A549 (cell line): Measurements from ENCODE around the gene TMEM87B. TPM values are rescaled to one million over a fixed set of nuclear protein-coding genes. Genes with fewer than 3 reads are reported as not detected.

Experiments
- ATAC-seq, 2 experiments: fragments of 200-7000 bp in 1 of 2; fragments of >200 bp in 1 of 2; cut with Nextera tagmentation in 1 of 2; cut with Tn5 transposase in 1 of 2; 3 replicates each; pipeline versions ENCODE4 v1.8.0 to v1.9.1; 2018 to 2020; ENCODE audit warnings: mild to moderate bottlenecking in 1 of 2, moderate library complexity in 1 of 2
- CTCF ChIA-PET: fragments of 300-600 bp; sonication (Branson Sonifier 250); formaldehyde crosslinking; extraction: SDS; loops from one replicate; lab custom pipeline; 2021; ENCODE audit warnings: antibody characterized with exemption, inconsistent platforms; lab: Yijun Ruan, JAX
- POLR2A ChIA-PET: fragments of 350-600 bp; formaldehyde crosslinking; extraction: SDS; loops from one replicate; lab custom pipeline; 2021; ENCODE audit warnings: antibody characterized with exemption, inconsistent platforms; lab: Yijun Ruan, JAX
- DNase-seq, 2 experiments: peaks; one replicate each; pipeline versions ENCODE4 v3.0.0 to v3.0.0-alpha.2; 2011 to 2016; ENCODE audit warnings: low read depth in 1 of 2, low spot score in 1 of 2
- FAIRE-seq: peaks from 2 replicates; lab custom pipeline; 2011; peaks lifted over from hg19 to GRCh38; lab: Jason Lieb, UNC
- H3K27ac ChIP-seq, 2 experiments: fragments of >200 bp; sonication (Bioruptor Twin); formaldehyde crosslinking; 3 replicates each; pipeline ENCODE4 v1.5.1; 2016 to 2017
- H3K4me1 ChIP-seq: fragments of >200 bp; sonication (Bioruptor Twin); formaldehyde crosslinking; 3 replicates; pipeline ENCODE4 v1.6.1; 2016
- H3K4me2 ChIP-seq: fragments of >200 bp; sonication (Bioruptor Twin); formaldehyde crosslinking; 3 replicates; pipeline ENCODE4 v1.6.1; 2016
- H3K4me3 ChIP-seq: fragments of >200 bp; sonication (Bioruptor Twin); formaldehyde crosslinking; 3 replicates; pipeline ENCODE4 v1.5.1; 2016
- H3K9me3 ChIP-seq: fragments of >200 bp; sonication (Bioruptor Twin); formaldehyde crosslinking; 3 replicates; pipeline ENCODE4 v1.6.1; 2016
- CEBPB ChIP-seq, 2 experiments: fragments of >200 bp in 1 of 2; sonication (Bioruptor Twin) in 1 of 2; formaldehyde crosslinking in 1 of 2; IDR thresholded peaks; 2 replicates each; pipeline ENCODE4 v1.6.1; 2012 to 2016
- ESRRA ChIP-seq: fragments of 150-350 bp; IDR thresholded peaks from 2 replicates; pipeline ENCODE4 v1.6.1; 2014; ENCODE audit warnings: mild to moderate bottlenecking, low read length, borderline replicate concordance
- FOSB ChIP-seq: fragments of 250-450 bp; sonication (Bioruptor Pico); IDR thresholded peaks from 2 replicates; pipeline ENCODE4 v1.5.0; 2020; ENCODE audit warnings: mild to moderate bottlenecking, moderate library complexity
- FOXS1 ChIP-seq: fragments of 250-450 bp; sonication (Bioruptor Pico); IDR thresholded peaks from 2 replicates; pipeline ENCODE4 v1.5.0; 2020; ENCODE audit warnings: mild to moderate bottlenecking, moderate library complexity
- HDAC2 ChIP-seq: fragments of 200-600 bp; sonication (generic); IDR thresholded peaks from 2 replicates; pipeline ENCODE4 v1.6.1; 2016
- HMGXB4 ChIP-seq: fragments of 250-450 bp; sonication (Bioruptor Pico); IDR thresholded peaks from 2 replicates; pipeline ENCODE4 v1.5.0; 2021; ENCODE audit warnings: mild to moderate bottlenecking, moderate library complexity, borderline replicate concordance
- JUN ChIP-seq, 2 experiments: fragments of >200 bp; sonication (Bioruptor Twin); formaldehyde crosslinking; IDR thresholded peaks; 2 replicates in 1 of 2; 3 replicates in 1 of 2; pipeline ENCODE4 v1.6.1; 2016 to 2017
- JUNB ChIP-seq: fragments of >200 bp; sonication (Bioruptor Twin); formaldehyde crosslinking; IDR thresholded peaks from 2 replicates; pipeline ENCODE4 v1.6.1; 2016
- MAFK ChIP-seq: fragments of 450-650 bp; IDR thresholded peaks from 2 replicates; pipeline ENCODE4 v1.6.1; 2014; ENCODE audit not compliant: partially characterized antibody
- MAX ChIP-seq: IDR thresholded peaks from 2 replicates; pipeline ENCODE4 v1.6.1; 2012
- REST ChIP-seq: fragments of 200-600 bp; sonication (generic); IDR thresholded peaks from 2 replicates; pipeline ENCODE4 v1.6.1; 2016; ENCODE audit warnings: antibody characterized with exemption, mild to moderate bottlenecking, moderate library complexity
- RNF2 ChIP-seq: fragments of 200-600 bp; sonication (generic); IDR thresholded peaks from 2 replicates; pipeline ENCODE4 v1.6.1; 2016; ENCODE audit warnings: low read depth, mild to moderate bottlenecking, antibody characterized with exemption, moderate library complexity, borderline replicate concordance
- ZNF302 ChIP-seq: fragments of 250-450 bp; sonication (Bioruptor Pico); IDR thresholded peaks from 2 replicates; pipeline ENCODE4 v1.9.0; 2021; ENCODE audit warnings: inconsistent platforms, mild to moderate bottlenecking, moderate library complexity
- WGBS: methylation state at CpG from one replicate; pipeline ENCODE4 v1.1.6; 2017; ENCODE audit errors: missing lambda C conversion rate; 5-methylcytosine and 5-hydroxymethylcytosine counted together
- polyA plus RNA-seq, 4 experiments: library from polyadenylated mRNA; depleted of rRNA in 3 of 4; stranded (reverse); fragments of >200 nt; fragmentation: RNase III in 1 of 4; extraction: RNeasy Plus Mini Kit Qiagen cat#74134 plus additional on column Dnase treatment in 1 of 4; gene quantifications; 2 replicates in 3 of 4; 3 replicates in 1 of 4; pipeline ENCODE4 v1.2.3, GENCODE V29; 2011 to 2017

Gene TMEM87B
- polyA plus RNA-seq, 2 of the 4 experiments (the other 2 are of a cell fraction): 12.3 to 27.0 TPM

- FAIRE-seq (no peak), DNase-seq (no peak), ATAC-seq (no peak)
- Histone ChIP-seq H3K9me3 (no peaks in the 10 kb centered on the region), H3K4me1 (no peaks in the 10 kb centered on the region), H3K27ac (no peak overlapping the region), H3K4me2 (no peak overlapping the region), H3K4me3 (no peak overlapping the region)
- ChIA-PET POLR2A (no interaction called here), CTCF (interaction anchor here (1.7 kb wide), 1 partner anchor 33 kb away, joined by 4 read pairs; no protein-coding TSS in a partner anchor)
- WGBS: 54% methylated on average over 11 of the region's 14 CpGs
- TF ChIP-seq REST (no peak), FOXS1 (no peak), JUNB (no peak)
- TF ChIP-seq, all 56 proteins: peak for 0
Measured at GRCh38 chr2:112154246-112155117, 99.4 kb downstream of the TMEM87B start.

GRCh38 chr2:112155331-112156151, 100.5 kb downstream of the TMEM87B start:
- no peak overlapping the region for H3K4me3 ChIP-seq
- H3K4me1 ChIP-seq: no peaks in the 10 kb centered on the region
- ChIA-PET CTCF (no interaction called here), POLR2A (no interaction called here)
- no peaks in the 10 kb centered on the region for H3K9me3 ChIP-seq
- WGBS: 78% methylated on average over 19 of the region's 27 CpGs
- FAIRE-seq (no peak), DNase-seq (no peak), ATAC-seq (no peak; a peak in 2 of 6 replicates)
- no peak overlapping the region for H3K4me2 ChIP-seq
- no peak overlapping the region for H3K27ac ChIP-seq
- TF ChIP-seq JUNB: no peak
- TF ChIP-seq MAX: no peak
- no peak for TF ChIP-seq RNF2
- TF ChIP-seq FOSB: no peak
- no peak for TF ChIP-seq ZNF302 (CRISPR knock-in tag)
- no peak for TF ChIP-seq JUN (IDR thresholded peaks at IDR 0.05)
- TF ChIP-seq MAFK: no peak
- TF ChIP-seq HMGXB4 (CRISPR knock-in tag): no peak
- TF ChIP-seq ESRRA: no peak
- TF ChIP-seq CEBPB (IDR thresholded peaks at IDR 0.05): no peak
- TF ChIP-seq HDAC2: no peak
